ENCODE data around the gene VTI1A. TPM values are rescaled to one million over a fixed set of nuclear protein-coding genes. Genes with fewer than 3 reads are reported as not detected.
A peak's percentile ranks its signal among the peaks of the same experiment; 100 is the strongest.
"Not testable (repeated sequence)": the region's sequence is repeated elsewhere in the genome, so short reads cannot be mapped to it uniquely, and the experiment has no call there.

VTI1A gene
- total RNA-seq, 1 donor from 2014 or later = 47.2 TPM

DNA sequence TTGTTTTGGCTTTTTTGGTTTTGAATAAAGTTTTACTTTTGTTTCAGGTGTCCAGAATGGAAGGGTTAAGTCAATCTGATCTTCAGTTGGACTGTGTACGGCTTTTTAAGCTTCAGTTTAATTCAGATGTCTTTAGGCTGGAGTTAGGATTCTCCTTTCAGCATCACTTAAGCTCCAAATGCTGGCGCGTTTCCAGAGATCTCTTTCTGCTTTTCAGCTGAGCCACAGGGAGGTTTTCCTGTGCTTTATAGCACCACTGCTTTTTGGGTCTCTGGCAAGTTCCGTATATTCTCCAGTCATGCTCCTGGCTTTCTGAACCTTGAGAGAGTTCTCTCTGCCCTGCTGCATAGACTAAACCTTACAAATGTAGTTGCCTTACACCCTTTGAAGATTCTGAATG is 60.0 kb downstream of the VTI1A start:
- peak; percentile 49 for DNase-seq

DNA sequence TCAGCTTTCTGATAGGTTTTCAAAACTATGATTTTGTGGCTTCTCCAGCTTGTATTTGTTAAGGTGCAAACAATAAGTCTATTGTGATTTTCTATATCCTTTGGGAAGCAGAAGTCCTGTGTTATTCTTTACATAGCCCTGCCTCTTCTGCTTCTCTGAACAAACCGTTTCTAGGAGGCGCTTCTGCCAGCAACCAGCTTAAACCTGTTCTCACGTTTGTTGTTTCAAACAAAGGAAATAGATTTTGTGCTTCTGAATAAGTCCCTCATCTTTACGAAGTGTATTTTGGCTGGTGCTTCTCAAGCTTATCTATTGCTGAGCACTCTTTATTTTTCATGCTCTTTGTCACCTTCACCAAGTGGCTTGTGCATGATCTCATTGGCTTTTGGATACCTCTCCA is 61.0 kb downstream of the VTI1A start:
- DNase-seq = no peak

DNA sequence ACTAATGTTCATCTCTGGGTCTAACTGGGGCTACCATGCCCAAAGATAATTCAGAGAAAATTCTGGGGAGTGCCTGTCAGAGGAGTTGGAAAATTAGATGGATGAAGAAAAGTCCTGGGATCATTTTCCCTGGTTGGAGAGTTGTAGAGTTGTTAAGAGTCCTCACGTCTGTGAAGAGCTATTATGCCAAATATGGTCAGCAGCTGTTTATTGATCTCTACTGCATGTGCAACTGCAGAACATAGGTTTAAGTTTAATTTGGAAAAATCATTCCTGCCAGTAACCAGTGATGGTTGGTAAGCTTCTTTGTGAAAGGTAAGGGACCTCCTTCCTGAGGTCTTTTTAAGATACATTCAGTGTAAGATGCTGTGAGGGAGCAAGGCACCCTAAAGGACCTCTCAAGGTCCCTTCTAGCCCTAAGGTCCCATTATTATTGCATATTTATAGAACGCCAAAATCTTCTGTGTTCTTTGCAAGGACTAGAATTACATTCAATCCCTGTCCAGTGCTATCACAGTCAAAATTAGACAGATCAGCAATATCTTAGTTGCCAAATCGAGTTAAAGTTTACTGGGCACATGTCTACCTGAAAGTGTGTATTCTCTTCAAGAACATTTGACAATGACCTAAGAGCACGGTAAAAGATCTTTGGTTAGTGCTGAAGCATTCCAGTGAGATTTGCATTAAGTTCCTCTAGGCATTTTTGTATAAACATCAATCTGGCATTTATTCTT is 62.7 kb downstream of the VTI1A start:
- no peak for DNase-seq

DNA sequence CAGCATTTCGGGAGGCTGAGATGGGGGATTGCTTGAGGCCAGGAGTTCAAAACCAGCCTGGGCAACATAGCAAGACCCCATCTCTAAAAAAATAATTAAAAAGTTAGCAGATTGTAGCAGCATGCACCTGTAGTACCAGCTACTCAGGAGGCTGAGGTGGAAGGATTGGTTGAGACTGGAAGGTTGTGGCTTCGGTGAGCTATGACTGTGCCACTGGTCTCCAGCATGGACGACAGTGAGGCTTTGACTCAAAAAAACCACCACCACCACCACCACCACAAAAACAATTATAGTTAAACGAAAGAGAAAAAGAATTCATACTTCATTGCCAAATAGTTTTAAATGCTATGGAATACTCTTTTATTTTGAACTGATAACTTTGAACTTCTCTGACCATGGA is 63.4 kb downstream of the VTI1A start:
- no peak for DNase-seq

DNA sequence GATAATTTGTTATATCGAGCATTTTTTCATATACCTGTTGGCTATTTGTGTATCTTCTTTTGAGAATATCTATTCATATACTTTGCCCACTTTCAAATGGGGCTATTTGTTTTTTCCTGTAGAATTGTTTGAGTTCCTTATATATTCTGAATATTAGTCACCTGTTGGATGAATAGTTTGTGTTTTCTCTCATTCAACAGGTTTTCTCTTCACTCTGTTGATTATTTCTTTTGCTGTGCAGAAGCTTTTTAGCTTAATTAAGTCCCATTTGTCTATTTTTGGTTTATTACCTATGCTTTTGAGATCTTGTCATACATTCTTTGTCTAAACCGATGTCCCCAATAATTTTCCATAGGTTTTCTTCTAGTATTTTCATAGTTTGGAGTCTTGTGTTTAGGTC is 65.3 kb downstream of the VTI1A start:
- DNase-seq = no peak

DNA sequence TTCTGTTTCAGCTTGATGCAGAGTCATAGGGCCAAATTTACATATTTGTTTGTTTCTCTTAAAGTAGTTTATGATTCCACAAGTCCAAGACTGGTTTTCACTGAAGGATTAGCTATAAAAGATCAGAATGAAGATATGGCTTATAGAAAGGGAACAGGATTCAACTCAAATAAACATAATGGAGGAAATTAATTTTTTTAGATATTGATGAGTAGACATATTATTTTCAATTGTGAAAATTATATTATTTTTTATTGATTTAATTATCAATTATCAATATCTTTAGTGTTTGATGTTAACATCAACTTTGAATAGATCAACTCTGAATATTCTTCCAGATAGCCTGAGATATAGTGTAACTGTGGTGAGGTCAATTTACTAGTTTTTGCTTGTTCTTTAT is 68.1 kb downstream of the VTI1A start:
- DNase-seq = no peak

DNA sequence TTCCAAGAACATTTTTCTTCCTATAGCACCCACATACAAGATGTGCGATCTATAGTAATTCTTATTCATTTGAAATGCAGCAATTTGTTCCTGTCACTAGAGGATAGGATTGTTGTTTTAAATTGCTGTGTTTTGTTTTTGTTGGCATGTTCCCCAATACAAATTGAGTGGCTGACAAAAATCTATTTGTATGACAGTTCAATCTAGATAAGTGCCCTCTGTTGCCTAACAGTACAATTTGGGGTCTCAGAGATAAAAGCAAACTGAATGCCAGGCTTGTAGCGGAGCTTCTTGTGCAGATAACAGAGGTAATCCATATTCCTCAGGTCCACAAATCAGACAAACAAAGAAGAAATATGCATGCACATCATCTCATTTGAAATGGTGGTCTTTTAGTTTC is 68.8 kb downstream of the VTI1A start:
- DNase-seq = no peak

DNA sequence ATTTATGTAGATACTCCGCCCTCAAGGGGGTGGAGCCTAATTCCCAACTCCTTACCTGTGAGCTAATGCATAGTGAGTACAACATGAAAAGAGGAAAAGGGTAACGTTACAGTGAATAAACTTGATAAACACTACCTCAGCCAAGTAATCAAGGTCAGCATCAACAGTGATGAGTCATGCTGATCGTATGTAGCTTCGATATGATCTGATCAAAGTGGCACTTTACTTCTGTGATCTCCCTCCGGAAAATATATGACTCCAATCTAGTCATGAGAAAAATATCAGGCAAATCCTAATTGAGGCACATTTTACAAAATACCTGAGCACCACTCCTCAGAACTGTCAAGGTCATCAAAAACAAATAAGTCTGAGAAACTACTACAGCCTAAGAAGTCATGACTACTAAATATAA is 70.4 kb downstream of the VTI1A start:
- DNase-seq = no peak

DNA sequence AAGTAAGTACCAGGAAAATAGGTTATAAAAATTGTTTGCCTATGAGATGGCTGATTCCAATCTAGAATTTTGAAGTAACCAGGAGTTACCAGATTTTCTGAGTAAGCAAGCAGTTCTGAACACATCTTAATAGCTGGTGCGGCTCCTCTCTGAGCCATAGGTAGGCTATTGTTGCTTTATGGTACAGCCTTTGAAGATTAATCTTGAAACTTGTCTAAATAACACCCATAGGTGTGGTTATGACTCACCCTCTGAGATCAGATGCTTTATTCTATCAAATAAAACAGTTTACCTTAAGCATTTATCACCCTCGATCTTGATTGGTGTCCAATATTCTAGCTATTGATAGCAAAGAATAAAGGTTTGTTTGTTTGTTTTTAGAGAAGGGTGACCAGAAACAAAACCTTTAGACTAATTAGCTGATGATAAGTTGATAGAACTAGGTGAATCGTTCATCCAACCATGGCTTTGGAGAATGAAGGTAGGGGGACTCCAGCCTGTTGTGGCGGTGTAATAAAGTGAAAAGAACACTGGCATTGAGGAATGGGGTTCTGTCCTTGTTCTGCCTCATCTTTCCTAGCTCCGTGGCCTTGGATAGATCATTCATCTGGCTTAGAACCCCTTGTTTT is 72.2 kb downstream of the VTI1A start:
- DNase-seq = no peak

DNA sequence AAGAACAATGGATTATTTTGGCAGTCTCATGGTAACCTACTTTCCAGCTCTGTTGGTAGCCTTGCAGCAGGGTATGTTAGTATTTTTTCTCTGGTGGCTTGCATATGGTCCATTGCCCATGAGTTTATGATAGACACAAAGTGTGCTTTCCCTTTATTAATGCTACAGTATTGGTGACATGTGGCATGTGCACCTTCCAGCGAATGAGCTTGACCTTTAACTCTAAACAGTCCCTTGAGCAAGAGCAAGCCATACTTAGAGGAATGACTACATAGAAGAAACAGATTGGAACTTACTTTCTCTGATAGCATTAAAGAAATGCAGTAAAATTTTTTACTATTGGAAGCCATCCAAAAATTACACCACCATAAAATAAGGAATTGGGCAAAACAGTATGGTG is 73.9 kb downstream of the VTI1A start:
- no peak for DNase-seq

DNA sequence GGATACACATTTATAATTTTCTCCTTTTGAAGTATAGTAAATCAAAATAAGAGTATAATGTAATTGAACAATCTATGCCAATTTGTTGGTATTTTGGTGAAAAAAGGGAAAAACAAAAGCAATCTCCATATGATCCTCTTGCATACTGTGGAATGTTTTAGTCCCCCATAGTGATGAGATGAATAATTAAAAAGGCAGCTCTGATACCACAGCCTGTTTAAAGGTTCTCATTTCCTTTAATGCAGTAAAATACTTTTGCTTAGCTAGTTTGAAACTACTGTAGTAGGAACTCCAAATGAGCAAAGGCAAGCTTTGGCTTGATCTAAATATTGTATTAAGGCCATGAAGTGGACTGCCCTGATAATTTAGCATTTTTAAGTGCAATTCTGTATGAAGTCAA is 77.6 kb downstream of the VTI1A start:
- no peak for DNase-seq

DNA sequence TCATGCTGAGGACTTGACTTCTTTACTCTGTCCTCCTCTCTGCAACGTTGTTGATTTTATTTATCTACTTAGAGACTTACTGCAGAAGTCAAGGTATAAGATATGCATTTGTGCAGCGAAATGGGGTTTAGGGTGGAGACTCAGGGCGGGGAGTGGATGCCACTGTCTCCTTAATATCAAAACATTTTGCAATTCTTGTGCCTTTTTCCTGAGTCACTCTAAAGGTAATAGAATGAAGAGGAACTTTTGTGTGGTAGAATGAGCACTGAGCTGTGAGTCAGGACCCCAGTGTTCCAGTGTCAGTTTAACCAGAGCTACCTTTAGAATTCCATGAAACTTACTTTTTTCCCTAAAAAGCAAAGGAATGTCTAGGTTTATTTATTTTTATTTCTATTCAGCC is 78.2 kb downstream of the VTI1A start:
- no peak for DNase-seq

DNA sequence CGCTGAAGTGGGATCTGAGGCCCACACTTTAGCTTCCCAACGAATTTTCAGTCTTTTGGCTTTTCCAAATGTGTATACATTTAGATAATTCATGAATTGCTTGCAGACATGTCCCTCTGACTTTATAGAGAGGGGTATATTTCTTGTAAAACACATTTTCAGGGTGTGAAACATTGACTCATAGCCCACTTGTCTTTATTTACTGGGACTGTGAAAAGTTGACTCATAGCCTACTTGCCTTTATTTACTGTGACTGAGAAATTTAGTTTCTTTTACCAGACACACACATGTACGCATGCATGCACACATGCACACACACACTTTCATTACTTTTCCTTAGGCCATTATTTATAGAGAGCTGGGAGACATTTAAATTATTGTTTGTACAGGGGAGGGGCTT is 79.1 kb downstream of the VTI1A start:
- DNase-seq = no peak

DNA sequence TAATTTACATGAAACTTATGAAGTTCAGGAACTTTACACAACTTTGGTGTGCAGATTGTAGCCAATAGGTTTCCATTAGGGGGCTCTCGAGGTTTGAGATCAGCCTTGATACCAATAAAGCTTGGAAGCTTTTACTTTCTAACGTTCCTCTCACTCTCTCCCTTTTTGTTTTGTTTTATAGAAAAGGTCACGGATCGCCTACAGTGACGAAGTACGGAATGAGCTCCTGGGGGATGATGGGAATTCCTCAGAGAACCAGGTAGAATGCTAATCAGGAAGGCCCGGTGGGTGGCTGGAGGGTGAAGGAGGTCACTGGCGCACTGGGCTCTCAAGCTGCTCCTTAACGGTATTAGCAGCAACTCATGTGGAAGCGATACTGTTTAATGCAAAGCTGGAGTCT is 79.9 kb downstream of the VTI1A start:
- DNase-seq = peak; percentile 38

DNA sequence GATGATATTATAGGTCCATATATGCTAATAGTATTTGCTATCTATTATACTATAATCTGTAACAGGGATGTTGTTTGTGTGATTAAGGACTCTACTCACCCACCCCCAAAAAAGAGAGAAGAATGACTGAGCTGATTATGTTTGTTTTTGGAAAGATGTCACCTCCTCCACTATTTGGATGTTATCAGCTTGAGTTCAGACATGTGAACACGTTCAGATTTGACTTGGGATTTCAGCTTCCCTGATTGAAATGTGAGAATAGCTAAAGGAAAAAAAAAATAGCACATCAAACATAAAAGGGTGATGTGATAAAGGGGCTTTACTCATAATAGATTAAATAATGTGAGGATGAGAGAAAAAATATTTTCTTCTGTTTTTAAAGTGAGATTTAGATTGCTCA is 81.2 kb downstream of the VTI1A start:
- no peak for DNase-seq

DNA sequence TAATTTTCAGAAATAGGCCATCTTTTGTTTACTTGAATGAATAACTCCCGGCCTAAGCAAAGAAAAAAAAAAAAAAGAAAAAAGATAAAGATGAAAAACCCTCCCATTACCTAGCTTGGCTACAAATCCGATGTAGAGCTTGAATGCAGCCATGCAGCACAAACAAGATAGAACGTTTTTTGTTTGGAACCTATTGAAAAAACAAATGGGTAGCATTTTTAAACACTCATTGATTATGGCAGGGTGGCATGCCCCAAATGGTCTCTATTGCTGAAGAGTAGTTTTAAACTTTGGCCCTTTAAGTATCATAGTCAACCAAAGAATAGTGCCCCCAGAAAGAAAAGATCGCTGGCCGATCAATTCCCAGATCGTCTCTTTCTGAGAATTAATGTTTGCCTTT is 84.4 kb downstream of the VTI1A start:
- no peak for DNase-seq

DNA sequence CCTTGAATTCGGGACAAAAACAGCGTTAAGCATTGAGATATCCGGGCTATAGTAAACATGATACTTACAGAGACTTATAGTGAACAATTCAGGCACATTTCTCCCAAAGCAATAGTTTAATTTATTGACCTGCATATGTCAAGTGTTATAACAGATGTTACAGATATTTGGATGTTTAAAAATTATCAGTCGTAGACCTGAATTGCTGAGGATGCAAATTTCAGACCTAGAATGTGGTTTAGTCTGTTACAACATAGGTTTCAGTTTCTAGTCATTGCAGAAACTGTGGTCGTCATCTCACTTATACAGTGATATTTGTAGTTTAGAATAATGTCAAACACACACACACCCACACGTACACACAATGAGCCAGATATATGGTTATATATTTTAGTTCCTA is 85.2 kb downstream of the VTI1A start:
- DNase-seq = peak; percentile 20

DNA sequence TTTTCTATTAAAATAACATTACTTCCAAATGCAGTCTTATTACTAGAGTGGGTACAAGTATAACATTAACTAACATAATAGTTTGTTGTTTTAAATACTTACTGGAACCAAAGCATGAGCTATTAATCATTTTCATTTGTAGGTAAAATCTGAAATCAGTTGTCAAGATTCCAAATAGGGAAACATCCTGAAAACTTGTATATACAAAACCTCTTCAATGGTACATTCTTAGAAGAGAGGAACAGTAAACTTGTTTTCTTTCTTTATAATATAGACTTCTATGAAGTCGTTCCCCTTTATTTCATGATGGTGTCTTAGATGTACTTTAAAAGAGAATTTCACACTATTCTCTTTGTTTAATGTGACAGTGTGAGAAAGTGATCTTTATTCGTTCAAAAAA is 85.9 kb downstream of the VTI1A start:
- DNase-seq = no peak

DNA sequence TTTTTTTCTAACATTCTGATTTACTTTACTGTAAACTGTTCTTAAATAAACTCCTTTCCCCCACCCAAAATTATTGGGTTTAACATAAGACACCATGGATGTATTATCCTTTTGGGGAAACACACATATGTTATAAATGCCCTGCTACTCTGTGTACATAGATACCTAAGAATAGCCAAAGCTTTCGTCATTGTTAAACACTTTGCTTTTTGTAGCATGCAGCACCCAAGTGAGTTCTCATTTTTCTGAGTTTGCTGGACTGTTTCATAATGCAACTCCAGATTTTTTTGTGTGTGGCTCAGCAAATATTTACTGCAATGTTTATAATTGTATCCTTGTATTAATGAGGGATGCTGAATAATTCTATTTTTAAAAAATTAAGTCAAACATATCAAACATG is 86.9 kb downstream of the VTI1A start:
- peak; percentile 25 for DNase-seq

DNA sequence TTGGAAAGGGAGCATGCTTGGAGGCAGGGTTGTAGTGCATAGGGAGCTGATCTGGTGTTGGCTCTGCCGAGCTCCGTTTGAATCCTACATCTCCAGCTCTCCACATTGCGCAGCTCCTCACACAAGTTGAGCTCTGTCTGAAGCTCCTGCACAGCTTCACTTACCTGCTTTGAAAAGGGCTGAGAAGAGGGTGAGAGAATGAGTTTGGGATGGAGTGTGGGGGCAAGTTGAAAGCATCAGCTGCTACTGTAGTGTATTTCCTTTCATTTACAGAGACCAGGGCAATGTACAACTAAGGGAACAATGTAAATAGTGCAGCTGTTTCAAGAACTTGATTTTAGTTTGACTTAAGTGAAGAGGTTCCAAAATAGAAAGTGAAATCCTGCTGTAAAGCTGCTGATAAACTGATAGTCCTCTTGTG is 88.5 kb downstream of the VTI1A start:
- DNase-seq = peak; percentile 41

DNA sequence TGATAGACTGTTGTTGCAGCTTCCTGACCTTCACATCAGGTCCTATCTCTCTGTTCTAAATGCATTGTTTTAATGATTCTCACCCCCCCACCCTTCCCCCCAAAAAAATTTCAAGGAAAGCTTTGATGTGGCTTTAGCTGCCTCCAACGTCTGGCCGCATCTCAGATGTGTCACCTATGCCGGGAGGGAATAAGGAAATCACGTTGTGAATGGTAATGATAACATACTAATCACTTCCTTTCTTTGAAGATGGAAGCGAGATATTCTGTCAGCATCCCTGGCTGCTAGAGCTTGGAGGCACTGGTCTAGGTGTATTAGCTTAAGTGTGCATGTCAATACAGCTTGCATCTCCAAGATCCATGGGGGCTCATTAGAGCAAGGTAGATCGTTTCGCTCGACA is 89.6 kb downstream of the VTI1A start:
- DNase-seq = no peak

DNA sequence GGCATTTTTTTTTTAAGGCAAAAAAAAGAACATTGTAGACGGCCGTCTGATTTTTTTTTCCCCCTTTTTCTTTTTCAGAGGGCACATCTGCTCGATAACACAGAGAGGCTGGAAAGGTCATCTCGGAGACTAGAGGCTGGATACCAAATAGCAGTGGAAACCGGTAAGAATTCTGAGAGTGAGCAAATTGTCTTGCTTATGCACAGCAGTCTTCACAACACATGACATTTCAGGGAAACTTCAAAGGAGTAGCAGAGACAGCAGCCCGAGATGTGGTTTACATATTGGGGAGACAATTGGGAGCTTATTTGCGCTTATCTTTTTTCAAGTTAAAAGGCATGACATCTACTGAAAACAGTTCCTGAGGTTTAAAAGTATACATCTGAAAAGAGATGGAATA is 91.2 kb downstream of the VTI1A start:
- no peak for DNase-seq

DNA sequence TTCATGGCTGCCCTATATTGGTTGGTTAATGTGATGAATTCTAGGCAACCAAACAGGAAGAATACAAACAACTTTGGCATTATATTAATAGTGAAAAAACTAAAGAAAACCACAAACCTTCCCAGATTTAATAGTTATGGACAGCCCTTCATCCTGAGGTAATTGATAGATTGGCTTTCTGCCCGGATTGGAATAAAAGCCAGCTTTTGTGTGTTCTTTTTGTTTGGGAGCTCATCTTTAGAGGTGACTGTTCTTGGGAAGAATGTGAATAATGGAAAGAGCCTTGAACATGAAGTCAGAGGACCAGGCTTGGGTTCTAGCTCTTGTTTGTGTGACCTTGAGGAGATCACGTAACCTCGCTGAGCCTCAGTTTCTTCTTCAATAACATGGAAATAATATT is 92.3 kb downstream of the VTI1A start:
- DNase-seq = no peak

DNA sequence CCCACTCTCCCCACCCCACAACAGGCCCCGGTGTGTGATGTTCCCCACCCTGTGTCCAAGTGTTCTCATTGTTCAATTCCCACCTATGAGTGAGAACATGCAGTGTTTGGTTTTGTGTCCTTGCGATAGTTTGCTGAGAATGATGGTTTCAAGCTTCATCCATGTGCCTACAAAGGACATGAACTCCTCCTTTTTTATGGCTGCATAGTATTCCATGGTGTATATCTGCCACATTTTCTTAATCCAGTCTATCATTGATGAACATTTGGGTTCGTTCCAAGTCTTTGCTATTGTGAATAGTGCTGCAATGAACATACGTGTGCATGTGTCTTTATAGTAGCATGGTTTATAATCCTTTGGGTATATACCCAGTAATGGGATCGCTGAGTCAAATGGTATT is 95.8 kb downstream of the VTI1A start:
- not testable (repeated sequence) for DNase-seq

Data from tongue (tissue), 2 donors.